Fibroblast of gingiva (primary cell): ENCODE data around the gene PIM3.
A peak's percentile ranks its signal among the peaks of the same experiment; 100 is the strongest.

Experiments
- DNase-seq: peaks from one replicate; pipeline ENCODE4 v3.0.0-alpha.2; 2011; ENCODE audit warnings: low read depth

PIM3 gene

GRCh38 chr22:49991907-49992533 is 31.4 kb downstream of the PIM3 start:
- DNase-seq, result no peak

GRCh38 chr22:49992921-49993648 is 32.5 kb downstream of the PIM3 start:
- DNase-seq, result peak; percentile 42

- no peak for DNase-seq
Observed at GRCh38 chr22:49993649-49994360, 33.2 kb downstream of the PIM3 start.

- no peak for DNase-seq
Observed at GRCh38 chr22:49994361-49995040, 33.9 kb downstream of the PIM3 start.

- DNase-seq, result no peak
Observed at GRCh38 chr22:49995041-49995360, 34.4 kb downstream of the PIM3 start.

- DNase-seq, result no peak
Observed at GRCh38 chr22:49995361-49996118, 35.0 kb downstream of the PIM3 start.

GRCh38 chr22:49996119-49996517 is 35.5 kb downstream of the PIM3 start:
- no peak for DNase-seq

GRCh38 chr22:49996518-49997250 is 36.1 kb downstream of the PIM3 start:
- DNase-seq, result no peak

- DNase-seq, result no peak
Observed at GRCh38 chr22:49997251-49997599, 36.7 kb downstream of the PIM3 start.

GRCh38 chr22:49997932-49998717 is 37.6 kb downstream of the PIM3 start:
- DNase-seq, result no peak

- DNase-seq, result no peak
Observed at GRCh38 chr22:49998718-49999062, 38.1 kb downstream of the PIM3 start.

- no peak for DNase-seq
Observed at GRCh38 chr22:49999063-49999945, 38.7 kb downstream of the PIM3 start.

GRCh38 chr22:49999946-50000586 is 39.5 kb downstream of the PIM3 start:
- DNase-seq, result no peak

- DNase-seq, result no peak
Observed at GRCh38 chr22:50000587-50001387, 40.2 kb downstream of the PIM3 start.

GRCh38 chr22:50001388-50002231 is 41.0 kb downstream of the PIM3 start:
- DNase-seq, result no peak

GRCh38 chr22:50002791-50003190 is 42.2 kb downstream of the PIM3 start:
- DNase-seq, result no peak

- no peak for DNase-seq
Observed at GRCh38 chr22:50004918-50005317, 44.3 kb downstream of the PIM3 start.
